H9 (cell line): ENCODE results near the gene LRIT3. TPM values are rescaled to one million over a fixed set of nuclear protein-coding genes. Genes with fewer than 3 reads are reported as not detected.

ENCODE experiments used
- DNase-seq: peaks from one replicate; pipeline ENCODE4 v3.0.0-alpha.2; 2017
- H2AFZ ChIP-seq: one replicate; pipeline ENCODE4 v1.6.1; 2013; ENCODE audit warnings: mild to moderate bottlenecking, low read length, control low read depth, moderate library complexity
- H2AK5ac ChIP-seq: 2 replicates; pipeline ENCODE4 v1.6.1; 2013; ENCODE audit warnings: low read length, control low read depth, mixed read lengths; ENCODE audit not compliant: insufficient read length
- H2BK120ac ChIP-seq: one replicate; pipeline ENCODE4 v1.6.1; 2013; ENCODE audit warnings: low read depth, mild to moderate bottlenecking, low read length, control low read depth, inconsistent platforms; ENCODE audit not compliant: poor library complexity, severe bottlenecking
- H2BK12ac ChIP-seq: 2 replicates; pipeline ENCODE4 v1.6.1; 2013; ENCODE audit warnings: low read length, control low read depth, mixed read lengths, low read depth; ENCODE audit not compliant: insufficient read length
- H2BK15ac ChIP-seq: 2 replicates; pipeline ENCODE4 v1.6.1; 2013; ENCODE audit warnings: low read depth, low read length, control low read depth
- H2BK20ac ChIP-seq: one replicate; pipeline ENCODE4 v1.6.1; 2013; ENCODE audit warnings: low read depth, mild to moderate bottlenecking, low read length, control low read depth, inconsistent platforms; ENCODE audit not compliant: poor library complexity, severe bottlenecking
- H2BK5ac ChIP-seq: 2 replicates; pipeline ENCODE4 v1.6.1; 2013; ENCODE audit warnings: low read length, control low read depth, mixed read lengths; ENCODE audit not compliant: insufficient read length
- H3K14ac ChIP-seq: 2 replicates; pipeline ENCODE4 v1.6.1; 2013; ENCODE audit warnings: low read length, control low read depth; ENCODE audit not compliant: insufficient read depth
- H3K18ac ChIP-seq: 2 replicates; pipeline ENCODE4 v1.6.1; 2013; ENCODE audit warnings: low read depth, mild to moderate bottlenecking, mixed read lengths, low read length, control low read depth; ENCODE audit not compliant: insufficient read length
- H3K23ac ChIP-seq: 2 replicates; pipeline ENCODE4 v1.6.1; 2013; ENCODE audit warnings: low read length, control low read depth, mixed read lengths, low read depth; ENCODE audit not compliant: insufficient read length
- H3K23me2 ChIP-seq: 2 replicates; pipeline ENCODE4 v1.6.1; 2013; ENCODE audit warnings: low read depth, mild to moderate bottlenecking, mixed read lengths, low read length, control low read depth; ENCODE audit not compliant: insufficient read length, poor library complexity, severe bottlenecking
- H3K27ac ChIP-seq: 2 replicates; pipeline ENCODE4 v1.5.1; 2013; ENCODE audit warnings: low read length, control low read depth, mixed read lengths, low read depth; ENCODE audit not compliant: insufficient read length
- H3K27me3 ChIP-seq: 2 replicates; pipeline ENCODE4 v1.6.1; 2013; ENCODE audit warnings: low read length, control low read depth, inconsistent platforms; ENCODE audit not compliant: insufficient read depth
- H3K4ac ChIP-seq: 2 replicates; pipeline ENCODE4 v1.6.1; 2013; ENCODE audit warnings: low read depth, mild to moderate bottlenecking, control low read depth, inconsistent platforms, low read length, moderate library complexity
- H3K4me1 ChIP-seq: 2 replicates; pipeline ENCODE4 v1.6.1; 2013; ENCODE audit warnings: low read length, control low read depth, inconsistent platforms; ENCODE audit not compliant: insufficient read depth
- H3K4me2 ChIP-seq: 2 replicates; pipeline ENCODE4 v1.6.1; 2013; ENCODE audit warnings: low read length, control low read depth, mixed read lengths; ENCODE audit not compliant: insufficient read length, insufficient read depth
- H3K56ac ChIP-seq: 2 replicates; pipeline ENCODE4 v1.6.1; 2013; ENCODE audit warnings: low read depth, mild to moderate bottlenecking, mixed read lengths, low read length, control low read depth; ENCODE audit not compliant: insufficient read length
- H3K79me1 ChIP-seq: 2 replicates; pipeline ENCODE4 v1.6.1; 2013; ENCODE audit warnings: low read depth, mild to moderate bottlenecking, moderate library complexity, low read length, control low read depth, inconsistent platforms; ENCODE audit not compliant: insufficient read depth, poor library complexity, severe bottlenecking
- H3K79me2 ChIP-seq: 2 replicates; pipeline ENCODE4 v1.6.1; 2013; ENCODE audit warnings: low read length, control low read depth, inconsistent platforms; ENCODE audit not compliant: insufficient read depth
- H3K9ac ChIP-seq: 2 replicates; pipeline ENCODE4 v1.6.1; 2013; ENCODE audit warnings: low read length, control low read depth, mixed read lengths; ENCODE audit not compliant: insufficient read length; ENCODE audit errors: extremely low read depth
- H3K9me3 ChIP-seq: one replicate; pipeline ENCODE4 v1.6.1; 2013; ENCODE audit warnings: low read depth, low read length, inconsistent platforms; ENCODE audit not compliant: control insufficient read depth
- H3T11ph ChIP-seq: one replicate; pipeline ENCODE4 v1.6.1; 2013; ENCODE audit warnings: mild to moderate bottlenecking, low read length, control low read depth, inconsistent platforms
- H4K20me1 ChIP-seq: one replicate; pipeline ENCODE4 v1.6.1; 2013; ENCODE audit not compliant: control insufficient read depth, insufficient read length, insufficient read depth
- H4K5ac ChIP-seq: 2 replicates; pipeline ENCODE4 v1.6.1; 2013; ENCODE audit warnings: low read depth, mild to moderate bottlenecking, mixed read lengths, low read length, control low read depth; ENCODE audit not compliant: insufficient read length
- H4K8ac ChIP-seq: replicated peaks from 2 replicates; pipeline ENCODE4 v1.6.1; 2013; ENCODE audit warnings: low read length, control low read depth, mixed read lengths, low read depth; ENCODE audit not compliant: insufficient read length
- H4K91ac ChIP-seq: 2 replicates; pipeline ENCODE4 v1.6.1; 2013; ENCODE audit warnings: low read depth, mild to moderate bottlenecking, moderate library complexity, mixed read lengths, low read length, control low read depth; ENCODE audit not compliant: insufficient read length
- H3K27ac Mint-ChIP-seq, 3 experiments: 2 replicates in 2 of 3; 3 replicates in 1 of 3; pipeline ENCODE4 v1.8.0; 2020 to 2021; ENCODE audit warnings: mixed read lengths in 3 of 3, mild to moderate bottlenecking in 1 of 3, moderate library complexity in 1 of 3
- H3K27me3 Mint-ChIP-seq: 2 replicates; pipeline ENCODE4 v1.8.0; 2021; ENCODE audit warnings: low read depth, mild to moderate bottlenecking, moderate library complexity, mixed read lengths
- H3K36me3 Mint-ChIP-seq, 3 experiments: 2 replicates in 2 of 3; 3 replicates in 1 of 3; pipeline ENCODE4 v1.8.0; 2020 to 2021; ENCODE audit warnings: low read depth in 3 of 3, mixed read lengths in 3 of 3; ENCODE audit not compliant: insufficient read depth in 1 of 3
- H3K4me1 Mint-ChIP-seq, 2 experiments: 2 replicates each; pipeline ENCODE4 v1.8.0; 2020; ENCODE audit warnings: mixed read lengths in 2 of 2
- H3K4me3 Mint-ChIP-seq, 2 experiments: 2 replicates in 1 of 2; 3 replicates in 1 of 2; pipeline ENCODE4 v1.8.0; 2020 to 2021; ENCODE audit warnings: mild to moderate bottlenecking in 2 of 2, mixed read lengths in 2 of 2, moderate library complexity in 1 of 2
- H3K9me3 Mint-ChIP-seq, 2 experiments: 2 replicates in 1 of 2; 3 replicates in 1 of 2; pipeline ENCODE4 v1.8.0; 2020; ENCODE audit warnings: mild to moderate bottlenecking in 2 of 2, mixed read lengths in 2 of 2, moderate library complexity in 1 of 2
- CTCF ChIP-seq: fragments of 200-600 bp; sonication (generic); conservative IDR thresholded peaks from 3 replicates; pipeline ENCODE4 v1.8.0; 2021; ENCODE audit warnings: antibody characterized with exemption, mild to moderate bottlenecking
- WGBS: extraction: QIAGEN DNeasy Blood & Tissue Kit; methylation state at CpG from one replicate; pipeline ENCODE4 v1.1.7; 2013; ENCODE audit warnings: missing lambda C conversion rate, low lambda C conversion rate, mixed read lengths; ENCODE audit not compliant: insufficient read length; ENCODE audit errors: extremely low coverage; 5-methylcytosine and 5-hydroxymethylcytosine counted together
- total RNA-seq: library from RNA; stranded (reverse); gene quantifications from 2 replicates; pipeline ENCODE4 v1.2.1, GENCODE V29; 2021

The LRIT3 gene
- total RNA-seq, 1 experiment from 2014 or later: 0.07 TPM

DNA sequence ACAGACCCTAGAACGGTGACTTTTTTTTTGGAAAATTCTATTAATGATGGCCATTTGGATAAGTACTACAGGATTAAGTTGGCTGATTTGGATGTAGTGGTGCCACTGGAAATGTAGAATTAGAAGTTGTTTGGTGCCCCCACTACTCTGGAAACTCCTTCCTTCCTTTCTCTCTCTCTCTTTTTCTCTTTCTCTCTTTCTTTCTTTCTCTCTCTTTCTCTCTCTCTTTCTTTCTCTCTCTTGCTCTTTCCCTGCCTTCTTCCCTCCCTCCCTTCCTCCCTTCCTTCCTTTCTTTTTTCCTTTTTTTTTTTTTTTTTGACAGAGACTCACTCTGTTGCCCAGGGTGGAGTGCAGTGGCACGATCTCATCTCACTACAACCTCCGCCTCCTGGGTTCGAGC, 29.6 kb upstream of the LRIT3 start:
- H3K79me2 ChIP-seq: peaks cover 18% of the 10 kb centered on the region; the same call in 1 of the 2 replicates
- H4K8ac ChIP-seq: no peak overlapping the region
- no peak for TF ChIP-seq CTCF
- H2BK5ac ChIP-seq: no peak overlapping the region
- H3K27me3 ChIP-seq: no peaks in the 10 kb centered on the region
- no peak overlapping the region for H2BK12ac ChIP-seq
- no peak overlapping the region for H3K9ac ChIP-seq
- no peak overlapping the region for H3K4me2 ChIP-seq
- peak overlapping the region in 1 of 2 experiments; percentile 7; a peak in 1 of 5 replicates for H3K4me3 Mint-ChIP-seq
- H3K4me1 Mint-ChIP-seq: peaks cover 12 to 22% of the 10 kb centered on the region in 2 experiments
- H3K79me1 ChIP-seq: peaks cover 6% of the 10 kb centered on the region
- no peak overlapping the region for H3K14ac ChIP-seq
- no peak overlapping the region for H3K4ac ChIP-seq
- H3K27ac ChIP-seq: no peak overlapping the region
- no peaks in the 10 kb centered on the region for H3K4me1 ChIP-seq
- H4K20me1 ChIP-seq: no peaks in the 10 kb centered on the region
- no peak overlapping the region for H3K23ac ChIP-seq
- H3K18ac ChIP-seq: no peak overlapping the region
- no peaks in the 10 kb centered on the region for H3K27me3 Mint-ChIP-seq
- H2AK5ac ChIP-seq: no peak overlapping the region
- H2BK120ac ChIP-seq: no peak overlapping the region
- no peak overlapping the region for H4K5ac ChIP-seq
- peaks cover 0 to 2% of the 10 kb centered on the region in 2 experiments; a peak in 2 of 5 replicates for H3K9me3 Mint-ChIP-seq
- no peaks in the 10 kb centered on the region for H3K9me3 ChIP-seq
- no peak overlapping the region for H2AFZ ChIP-seq
- WGBS: no CpG with 5 or more reads among the region's 4 CpGs
- no peak overlapping the region for H2BK15ac ChIP-seq
- H3K56ac ChIP-seq: no peak overlapping the region
- peaks cover 37 to 70% (median 58%) of the 10 kb centered on the region in 3 experiments for H3K36me3 Mint-ChIP-seq
- no peak overlapping the region for H4K91ac ChIP-seq
- H3K27ac Mint-ChIP-seq: peak overlapping the region in 1 of 3 experiments; percentile 44; a peak in 1 of 7 replicates
- H2BK20ac ChIP-seq: no peak overlapping the region
- H3K23me2 ChIP-seq: peaks cover 13% of the 10 kb centered on the region
- H3T11ph ChIP-seq: no peak overlapping the region
- DNase-seq: no peak
